OCI-LY1 (cell line): ENCODE results near the gene PARD3B.

Source experiments
- H2AFZ ChIP-seq: fragments of 200-600 bp; sonication (generic), shearing (Covaris generic); 2 replicates; pipeline ENCODE4 v1.6.0; 2014; ENCODE audit warnings: antibody characterized with exemption, mild to moderate bottlenecking, low read length
- H3F3A ChIP-seq: fragments of 200-600 bp; sonication (generic), shearing (Covaris generic); 2 replicates; pipeline ENCODE4 v1.6.0; 2014; ENCODE audit warnings: mild to moderate bottlenecking, antibody characterized with exemption, low read length, moderate library complexity; ENCODE audit not compliant: insufficient read depth
- H3K27ac ChIP-seq: fragments of 200-600 bp; sonication (generic); 2 replicates; pipeline ENCODE4 v1.5.1; 2014; ENCODE audit warnings: low read length, mixed run types, mild to moderate bottlenecking, low read depth; ENCODE audit not compliant: poor library complexity, severe bottlenecking
- H3K27me3 ChIP-seq: fragments of 200-600 bp; sonication (generic); 2 replicates; pipeline ENCODE4 v1.6.0; 2014; ENCODE audit warnings: antibody characterized with exemption, mild to moderate bottlenecking, low read length, moderate library complexity; ENCODE audit not compliant: insufficient read depth
- H3K36me3 ChIP-seq: fragments of 200-600 bp; sonication (generic); 2 replicates; pipeline ENCODE4 v1.6.1; 2014; ENCODE audit warnings: mild to moderate bottlenecking, antibody characterized with exemption, low read length, moderate library complexity, mixed read lengths; ENCODE audit not compliant: insufficient read depth
- H3K4me1 ChIP-seq: fragments of 200-600 bp; sonication (generic); 2 replicates; pipeline ENCODE4 v1.5.1; 2014; ENCODE audit warnings: mild to moderate bottlenecking, low read length, moderate library complexity; ENCODE audit not compliant: insufficient read depth, severe bottlenecking
- H3K4me2 ChIP-seq: fragments of 200-600 bp; sonication (generic), shearing (Covaris generic); 2 replicates; pipeline ENCODE4 v1.6.1; 2014; ENCODE audit warnings: low read length
- H3K4me3 ChIP-seq: fragments of 200-600 bp; sonication (generic); 2 replicates; pipeline ENCODE4 v1.5.1; 2014; ENCODE audit warnings: low read length, low read depth, mild to moderate bottlenecking, mixed read lengths; ENCODE audit not compliant: poor library complexity, severe bottlenecking
- H3K79me2 ChIP-seq: fragments of 200-600 bp; shearing (Covaris generic); 2 replicates; pipeline ENCODE4 v1.6.1; 2016; ENCODE audit warnings: mixed run types, low read length, mixed read lengths; ENCODE audit not compliant: insufficient read depth
- H3K9ac ChIP-seq: fragments of 200-600 bp; sonication (generic), shearing (Covaris generic); 2 replicates; pipeline ENCODE4 v1.6.1; 2014; ENCODE audit warnings: mild to moderate bottlenecking, low read length, mixed read lengths
- H3K9me2 ChIP-seq: fragments of 200-600 bp; sonication (generic), shearing (Covaris generic); 2 replicates; pipeline ENCODE4 v1.6.1; 2014; ENCODE audit warnings: low read depth, mild to moderate bottlenecking, low read length, mixed read lengths
- H3K9me3 ChIP-seq: fragments of 200-600 bp; shearing (Covaris generic); 2 replicates; pipeline ENCODE4 v1.6.1; 2014; ENCODE audit warnings: low read length, mixed read lengths
- H4K20me1 ChIP-seq: fragments of 200-600 bp; sonication (generic), shearing (Covaris generic); 2 replicates; pipeline ENCODE4 v1.6.0; 2016; ENCODE audit warnings: mild to moderate bottlenecking, low read length; ENCODE audit not compliant: insufficient read depth
- EZH2 ChIP-seq: fragments of 200-600 bp; sonication (generic), shearing (Covaris generic); IDR thresholded peaks from 2 replicates; pipeline ENCODE4 v1.8.0; 2017; ENCODE audit warnings: borderline replicate concordance, mixed run types, mild to moderate bottlenecking, antibody characterized with exemption, low read length, moderate library complexity, mixed read lengths
- TF ChIP-seq, protein P1 (sequence below): fragments of 200-600 bp; sonication (generic), shearing (Covaris generic); IDR thresholded peaks from 2 replicates; pipeline ENCODE4 v1.5.1; 2017; ENCODE audit warnings: mild to moderate bottlenecking, antibody characterized with exemption, low read length, moderate library complexity, mixed read lengths

PARD3B gene

GRCh38 chr2:205556357-205556756, 1011.1 kb downstream of the PARD3B start:
- Histone ChIP-seq H4K20me1 (no peaks in the 10 kb centered on the region), H3K4me3 (no peak overlapping the region), H3K27ac (no peak overlapping the region), H3K79me2 (no peaks in the 10 kb centered on the region), H3K36me3 (no peaks in the 10 kb centered on the region), H3K9ac (no peak overlapping the region), H3K9me2 (no peaks in the 10 kb centered on the region), H3K4me1 (no peaks in the 10 kb centered on the region), H2AFZ (no peak overlapping the region), H3K9me3 (no peaks in the 10 kb centered on the region), H3F3A (no peaks in the 10 kb centered on the region), H3K27me3 (no peaks in the 10 kb centered on the region), H3K4me2 (no peak overlapping the region)
- TF ChIP-seq, protein P1, sequence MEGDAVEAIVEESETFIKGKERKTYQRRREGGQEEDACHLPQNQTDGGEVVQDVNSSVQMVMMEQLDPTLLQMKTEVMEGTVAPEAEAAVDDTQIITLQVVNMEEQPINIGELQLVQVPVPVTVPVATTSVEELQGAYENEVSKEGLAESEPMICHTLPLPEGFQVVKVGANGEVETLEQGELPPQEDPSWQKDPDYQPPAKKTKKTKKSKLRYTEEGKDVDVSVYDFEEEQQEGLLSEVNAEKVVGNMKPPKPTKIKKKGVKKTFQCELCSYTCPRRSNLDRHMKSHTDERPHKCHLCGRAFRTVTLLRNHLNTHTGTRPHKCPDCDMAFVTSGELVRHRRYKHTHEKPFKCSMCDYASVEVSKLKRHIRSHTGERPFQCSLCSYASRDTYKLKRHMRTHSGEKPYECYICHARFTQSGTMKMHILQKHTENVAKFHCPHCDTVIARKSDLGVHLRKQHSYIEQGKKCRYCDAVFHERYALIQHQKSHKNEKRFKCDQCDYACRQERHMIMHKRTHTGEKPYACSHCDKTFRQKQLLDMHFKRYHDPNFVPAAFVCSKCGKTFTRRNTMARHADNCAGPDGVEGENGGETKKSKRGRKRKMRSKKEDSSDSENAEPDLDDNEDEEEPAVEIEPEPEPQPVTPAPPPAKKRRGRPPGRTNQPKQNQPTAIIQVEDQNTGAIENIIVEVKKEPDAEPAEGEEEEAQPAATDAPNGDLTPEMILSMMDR, result no peak
- TF ChIP-seq EZH2, result no peak

- H3K9me3 ChIP-seq, result no peaks in the 10 kb centered on the region
- no peak overlapping the region for H3K4me2 ChIP-seq
- no peaks in the 10 kb centered on the region for H3K79me2 ChIP-seq
- H3K27me3 ChIP-seq, result no peaks in the 10 kb centered on the region
- no peak for TF ChIP-seq EZH2
- TF ChIP-seq, protein P1, result no peak
- no peak overlapping the region for H3K4me3 ChIP-seq
- H3K4me1 ChIP-seq, result no peaks in the 10 kb centered on the region
- no peak overlapping the region for H3K27ac ChIP-seq
- no peaks in the 10 kb centered on the region for H3F3A ChIP-seq
- no peaks in the 10 kb centered on the region for H4K20me1 ChIP-seq
- no peaks in the 10 kb centered on the region for H3K9me2 ChIP-seq
- no peaks in the 10 kb centered on the region for H3K36me3 ChIP-seq
- H2AFZ ChIP-seq, result no peak overlapping the region
- H3K9ac ChIP-seq, result no peak overlapping the region
Observed at GRCh38 chr2:205556841-205557539, 1011.7 kb downstream of the PARD3B start.

DNA sequence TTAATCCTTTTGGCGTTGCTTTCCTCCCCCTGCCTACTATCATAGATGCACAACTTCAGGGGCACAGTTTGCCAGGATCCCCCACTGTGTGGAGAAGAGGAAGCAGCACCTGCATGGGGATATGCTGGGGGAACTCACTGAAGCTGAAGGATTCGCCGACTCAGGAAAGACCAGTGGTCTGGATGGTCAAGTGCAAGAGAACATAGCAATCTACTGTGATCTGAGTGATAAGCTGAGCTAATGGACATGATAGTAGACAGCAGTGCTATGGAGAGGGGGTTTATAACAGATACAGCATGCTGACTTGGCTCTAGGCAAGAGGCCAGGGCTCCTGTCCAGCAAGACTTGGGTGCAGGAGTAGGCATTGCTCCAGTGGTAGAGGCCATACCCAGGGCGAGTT, 1012.6 kb downstream of the PARD3B start:
- H3K9me3 ChIP-seq, result no peaks in the 10 kb centered on the region
- H3K27ac ChIP-seq, result no peak overlapping the region
- no peaks in the 10 kb centered on the region for H3K27me3 ChIP-seq
- H3K4me2 ChIP-seq, result no peak overlapping the region
- H3K36me3 ChIP-seq, result no peaks in the 10 kb centered on the region
- no peaks in the 10 kb centered on the region for H3F3A ChIP-seq
- no peaks in the 10 kb centered on the region for H4K20me1 ChIP-seq
- no peaks in the 10 kb centered on the region for H3K79me2 ChIP-seq
- H3K4me3 ChIP-seq, result no peak overlapping the region
- no peaks in the 10 kb centered on the region for H3K4me1 ChIP-seq
- H3K9me2 ChIP-seq, result no peaks in the 10 kb centered on the region
- no peak overlapping the region for H2AFZ ChIP-seq
- no peak for TF ChIP-seq EZH2
- TF ChIP-seq, protein P1, result no peak
- no peak overlapping the region for H3K9ac ChIP-seq
